NCI-H1930 (cell line): ENCODE results near the gene RIPOR3.
"Not testable (repeated sequence)": the region's sequence is repeated elsewhere in the genome, so short reads cannot be mapped to it uniquely, and the experiment has no call there.

ENCODE experiments used
- DNase-seq, 2 experiments: peaks; one replicate each; lab custom pipeline; 2025; lab: John Stamatoyannopoulos, UW

Gene RIPOR3

GRCh38 chr20:50632701-50633100 lies 58.6 kb downstream of the RIPOR3 start:
- DNase-seq = no peak

GRCh38 chr20:50632236-50632635 lies 59.1 kb downstream of the RIPOR3 start:
- no peak for DNase-seq

GRCh38 chr20:50630578-50631263 lies 60.6 kb downstream of the RIPOR3 start:
- no peak for DNase-seq

GRCh38 chr20:50629670-50630045 lies 61.7 kb downstream of the RIPOR3 start:
- DNase-seq = no peak

GRCh38 chr20:50628853-50629669 lies 62.3 kb downstream of the RIPOR3 start:
- DNase-seq = no peak

- DNase-seq = no peak
These were observed 63.0 kb downstream of the RIPOR3 start for GRCh38 chr20:50628332-50628731.

- no peak for DNase-seq
These were observed 63.6 kb downstream of the RIPOR3 start for GRCh38 chr20:50627747-50628146.

GRCh38 chr20:50625986-50626677 lies 65.2 kb downstream of the RIPOR3 start:
- peak; percentile 27 to 31 for DNase-seq

- DNase-seq = no peak
These were observed 66.9 kb downstream of the RIPOR3 start for GRCh38 chr20:50624351-50625016.

GRCh38 chr20:50621068-50621665 lies 70.2 kb downstream of the RIPOR3 start:
- DNase-seq = no peak

- not testable (repeated sequence) for DNase-seq
These were observed 70.9 kb downstream of the RIPOR3 start for GRCh38 chr20:50620459-50620858.

- no peak for DNase-seq
These were observed 72.8 kb downstream of the RIPOR3 start for GRCh38 chr20:50618537-50618936.

GRCh38 chr20:50617022-50617421 lies 74.3 kb downstream of the RIPOR3 start:
- no peak for DNase-seq

GRCh38 chr20:50615407-50615806 lies 75.9 kb downstream of the RIPOR3 start:
- no peak for DNase-seq

- DNase-seq = no peak
These were observed 77.7 kb downstream of the RIPOR3 start for GRCh38 chr20:50613438-50614169.

GRCh38 chr20:50611128-50611810 lies 80.1 kb downstream of the RIPOR3 start:
- DNase-seq = no peak

- no peak for DNase-seq
These were observed 81.1 kb downstream of the RIPOR3 start for GRCh38 chr20:50610212-50610718.

- no peak for DNase-seq
These were observed 81.8 kb downstream of the RIPOR3 start for GRCh38 chr20:50609438-50609989.

- no peak for DNase-seq
These were observed 82.6 kb downstream of the RIPOR3 start for GRCh38 chr20:50608750-50609104.
